HEK293T (cell line): ENCODE measurements around the gene KRT80.

ENCODE experiments used
- ELF4 ChIP-seq: fragments of 450-650 bp; IDR thresholded peaks from 2 replicates; pipeline ENCODE4 v1.6.1; 2017; ENCODE audit warnings: antibody characterized with exemption
- FOXK2 ChIP-seq: fragments of 450-650 bp; IDR thresholded peaks from 2 replicates; pipeline ENCODE4 v1.6.1; 2016; ENCODE audit warnings: mild to moderate bottlenecking
- LEF1 ChIP-seq: fragments of 450-650 bp; IDR thresholded peaks from 2 replicates; pipeline ENCODE4 v1.6.1; 2017; ENCODE audit warnings: mild to moderate bottlenecking, borderline replicate concordance
- NFRKB ChIP-seq: fragments of 450-650 bp; IDR thresholded peaks from 2 replicates; pipeline ENCODE4 v1.6.1; 2016; ENCODE audit warnings: mild to moderate bottlenecking, moderate library complexity
- SP1 ChIP-seq: fragments of 450-650 bp; IDR thresholded peaks from 2 replicates; pipeline ENCODE4 v1.6.1; 2017
- SUZ12 ChIP-seq: fragments of 450-650 bp; IDR thresholded peaks from 2 replicates; pipeline ENCODE4 v1.6.1; 2016; ENCODE audit warnings: mild to moderate bottlenecking
- TARDBP ChIP-seq: fragments of 450-650 bp; IDR thresholded peaks from 2 replicates; pipeline ENCODE4 v1.6.1; 2016
- ZNF384 ChIP-seq: fragments of 450-650 bp; IDR thresholded peaks from 2 replicates; pipeline ENCODE4 v1.6.1; 2016

GRCh38 chr12:52181746-52182145 lies 10.1 kb downstream of the KRT80 start:
- TF ChIP-seq ZNF384 (no peak), ELF4 (no peak), FOXK2 (no peak), NFRKB (no peak), SP1 (no peak), LEF1 (no peak), SUZ12 (no peak), TARDBP (no peak)
